GM12875 (cell line): ENCODE measurements around the gene RAP1GAP2.

ENCODE experiments used
- H3K4me3 ChIP-seq: one replicate; pipeline ENCODE4 v1.5.1; 2011; ENCODE audit warnings: low read depth, low read length, control low read depth
- TF ChIP-seq, protein P1 (sequence below): IDR thresholded peaks from 2 replicates; pipeline ENCODE4 v1.5.1; 2011; ENCODE audit warnings: low read depth, mild to moderate bottlenecking, control low read depth, inconsistent platforms, low read length, moderate library complexity, borderline replicate concordance; ENCODE audit not compliant: insufficient read depth

The RAP1GAP2 gene

DNA sequence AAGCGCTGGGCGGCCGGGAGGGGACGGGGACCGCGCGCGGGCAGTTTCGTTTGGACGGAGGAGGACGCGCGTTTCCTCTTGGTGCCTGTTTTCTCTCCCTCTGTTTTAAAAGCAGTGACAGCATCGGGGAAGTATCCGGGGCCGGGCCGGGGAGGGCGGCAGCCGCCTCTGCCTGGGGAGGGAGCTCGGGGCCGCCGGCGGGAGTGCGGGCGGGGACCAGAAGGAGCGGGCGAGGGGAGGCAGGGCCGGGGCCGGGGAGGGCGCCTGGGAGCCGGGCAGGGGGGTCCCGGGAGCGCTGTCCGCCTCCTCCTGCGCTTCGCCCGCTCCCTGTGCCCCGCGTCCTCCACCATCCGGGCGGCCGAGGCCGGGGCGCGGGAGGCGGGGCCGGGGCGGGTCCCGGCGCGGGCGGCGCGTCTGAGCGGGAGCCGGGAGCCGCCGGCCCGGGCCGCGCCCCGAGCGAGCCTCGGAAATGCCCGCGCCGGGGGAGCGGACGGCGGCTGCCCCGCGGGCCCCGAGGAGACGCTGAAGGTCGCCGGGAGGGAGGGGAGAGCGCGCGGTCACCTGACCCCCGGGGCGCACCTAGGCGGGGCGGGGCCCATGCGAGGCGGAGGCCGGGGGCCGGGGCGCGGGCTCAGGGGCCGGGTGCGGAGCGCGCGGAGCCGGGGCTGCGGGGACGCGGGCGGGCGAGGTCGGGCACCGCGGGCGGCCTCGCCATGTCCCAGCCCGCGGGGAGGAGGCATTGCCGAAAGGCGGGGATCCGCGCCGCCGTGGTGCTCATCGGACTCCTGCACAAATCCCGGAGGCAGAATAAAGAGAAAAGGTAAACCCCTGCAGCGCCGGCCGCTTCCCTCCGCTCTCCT is 57.3 kb downstream of the RAP1GAP2 start:
- H3K4me3 ChIP-seq, result no peak overlapping the region
- TF ChIP-seq, protein P1, sequence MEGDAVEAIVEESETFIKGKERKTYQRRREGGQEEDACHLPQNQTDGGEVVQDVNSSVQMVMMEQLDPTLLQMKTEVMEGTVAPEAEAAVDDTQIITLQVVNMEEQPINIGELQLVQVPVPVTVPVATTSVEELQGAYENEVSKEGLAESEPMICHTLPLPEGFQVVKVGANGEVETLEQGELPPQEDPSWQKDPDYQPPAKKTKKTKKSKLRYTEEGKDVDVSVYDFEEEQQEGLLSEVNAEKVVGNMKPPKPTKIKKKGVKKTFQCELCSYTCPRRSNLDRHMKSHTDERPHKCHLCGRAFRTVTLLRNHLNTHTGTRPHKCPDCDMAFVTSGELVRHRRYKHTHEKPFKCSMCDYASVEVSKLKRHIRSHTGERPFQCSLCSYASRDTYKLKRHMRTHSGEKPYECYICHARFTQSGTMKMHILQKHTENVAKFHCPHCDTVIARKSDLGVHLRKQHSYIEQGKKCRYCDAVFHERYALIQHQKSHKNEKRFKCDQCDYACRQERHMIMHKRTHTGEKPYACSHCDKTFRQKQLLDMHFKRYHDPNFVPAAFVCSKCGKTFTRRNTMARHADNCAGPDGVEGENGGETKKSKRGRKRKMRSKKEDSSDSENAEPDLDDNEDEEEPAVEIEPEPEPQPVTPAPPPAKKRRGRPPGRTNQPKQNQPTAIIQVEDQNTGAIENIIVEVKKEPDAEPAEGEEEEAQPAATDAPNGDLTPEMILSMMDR, result no peak

DNA sequence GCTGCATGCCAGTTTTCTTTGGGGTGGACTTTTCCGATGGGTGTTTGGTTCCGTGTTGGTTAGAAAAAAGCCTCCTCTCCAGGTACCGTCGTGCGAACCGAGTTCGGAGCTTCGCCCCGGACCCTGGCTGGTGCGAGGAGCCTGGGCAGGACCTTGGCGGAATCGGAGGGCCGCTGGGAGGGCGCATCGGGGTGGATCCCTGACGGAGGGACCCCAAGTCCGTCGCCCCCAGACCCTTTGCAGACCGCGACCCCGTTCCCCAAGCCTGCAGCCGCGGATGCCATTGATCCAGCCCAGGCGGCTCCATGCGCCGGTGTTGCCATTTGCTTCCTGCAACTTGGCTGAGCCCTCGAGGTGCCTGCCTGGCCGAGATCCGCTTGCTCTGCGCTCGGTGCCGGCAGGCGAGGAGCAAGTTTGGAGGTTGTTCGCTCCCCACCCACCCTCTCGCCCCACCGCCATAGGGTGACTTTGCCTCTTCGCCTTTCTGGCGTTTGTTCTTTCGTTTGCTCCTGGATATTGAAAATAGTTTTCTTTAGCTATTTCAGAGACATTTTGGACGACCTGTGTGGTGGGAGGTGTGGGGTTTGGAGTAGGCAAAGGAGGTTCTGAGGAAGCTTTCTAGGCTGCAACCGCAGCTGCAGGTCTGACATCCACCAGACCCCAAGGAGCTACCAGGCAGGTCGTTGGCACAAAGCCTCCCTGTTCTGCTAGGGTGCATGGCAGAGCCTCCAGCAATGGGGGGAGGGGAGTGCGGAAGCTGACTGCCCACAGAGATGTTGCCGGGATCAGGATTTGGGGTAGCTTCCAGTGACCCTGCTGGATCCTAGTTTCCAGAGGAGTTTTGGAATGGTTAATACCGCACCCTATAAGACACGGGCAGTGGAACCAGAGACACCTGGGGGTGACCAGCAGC is 58.2 kb downstream of the RAP1GAP2 start:
- no peak overlapping the region for H3K4me3 ChIP-seq
- TF ChIP-seq, protein P1, result no peak

DNA sequence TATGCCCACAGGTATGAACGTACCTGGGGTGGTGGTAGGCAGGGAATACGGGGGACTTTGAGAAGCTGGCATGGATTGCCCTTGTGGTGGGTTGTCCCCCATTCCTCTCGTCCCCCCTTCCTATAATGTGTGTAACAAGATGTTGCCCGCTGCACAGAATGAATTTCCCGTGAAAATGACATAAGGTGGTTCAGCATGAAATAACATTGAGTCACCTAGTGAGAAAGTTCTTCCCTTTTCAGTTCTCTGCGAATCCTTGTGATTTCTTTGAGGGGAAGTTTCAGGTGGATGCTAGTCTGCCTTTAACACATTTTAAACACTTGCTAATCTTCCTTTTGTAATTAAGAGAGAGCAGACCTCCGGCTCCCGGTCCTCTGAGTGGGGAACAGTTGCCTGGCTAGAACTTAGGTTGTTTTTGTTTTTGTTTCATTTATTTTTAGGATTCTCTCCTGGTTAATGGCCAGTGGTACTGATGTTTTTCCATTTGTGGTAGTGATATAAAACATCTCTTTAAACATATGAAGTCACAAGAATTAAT is 58.9 kb downstream of the RAP1GAP2 start:
- TF ChIP-seq, protein P1, result no peak
- no peak overlapping the region for H3K4me3 ChIP-seq

DNA sequence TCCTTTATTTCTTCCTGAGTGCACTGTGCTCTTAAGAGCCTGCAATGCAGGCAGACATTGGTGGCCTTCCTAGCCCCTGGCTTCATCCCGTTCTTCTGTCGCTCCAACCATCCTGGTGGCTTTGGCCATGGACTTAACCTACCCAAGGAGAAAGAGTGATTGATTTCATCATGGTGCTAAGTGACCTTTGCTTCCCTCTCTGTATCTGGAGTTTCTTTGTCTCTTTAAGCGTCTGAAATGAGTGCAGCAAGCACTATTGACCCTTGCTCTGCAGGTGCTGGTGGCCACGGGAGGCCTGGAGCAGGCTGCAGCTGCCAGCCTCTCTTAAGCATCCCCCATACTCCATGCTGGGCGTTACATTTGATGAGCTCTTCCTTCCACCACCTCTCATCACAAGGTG is 60.5 kb downstream of the RAP1GAP2 start:
- H3K4me3 ChIP-seq, result no peak overlapping the region
- TF ChIP-seq, protein P1, result no peak

DNA sequence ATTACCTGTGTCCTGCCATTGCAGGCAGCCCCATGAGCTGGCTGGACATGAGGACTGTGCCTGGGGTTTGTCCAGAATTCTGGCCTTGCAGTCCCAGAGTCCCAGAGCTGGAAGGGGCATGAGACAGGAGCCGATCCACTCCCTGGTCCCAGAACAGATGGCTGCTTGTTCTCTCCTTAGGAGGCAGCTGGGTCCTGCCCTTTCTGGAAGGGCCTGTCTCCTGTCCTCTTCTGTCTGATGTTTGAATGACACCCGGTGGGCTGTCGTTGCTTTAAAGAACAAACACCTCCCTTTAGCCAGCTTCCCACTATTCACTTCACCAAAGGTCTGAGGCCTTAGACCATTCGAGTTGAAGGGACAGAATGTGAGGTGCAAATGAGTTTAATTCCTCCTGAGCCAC is 63.8 kb downstream of the RAP1GAP2 start:
- no peak overlapping the region for H3K4me3 ChIP-seq

DNA sequence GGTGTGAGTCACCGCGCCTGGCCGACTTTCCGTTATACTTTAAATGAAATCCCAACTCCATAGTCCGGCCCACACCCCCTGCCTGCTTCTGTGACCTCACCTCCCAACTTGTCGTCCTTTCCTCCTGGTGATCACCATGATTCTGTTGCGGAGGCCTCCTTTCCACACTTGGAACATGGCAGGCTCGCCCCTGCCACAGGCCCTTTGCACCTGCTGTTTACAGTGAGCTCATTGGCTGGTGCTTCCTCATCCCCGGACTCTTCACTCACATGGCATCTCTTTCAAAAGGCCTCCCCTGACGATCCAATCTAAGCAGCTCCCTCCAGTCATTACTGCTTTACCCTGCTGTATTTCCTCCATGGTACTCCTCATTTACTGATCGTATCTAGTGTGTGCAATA is 64.6 kb downstream of the RAP1GAP2 start:
- H3K4me3 ChIP-seq, result no peak overlapping the region
- TF ChIP-seq, protein P1, result no peak

More for the DNA sequence above, 63.8 kb downstream of the RAP1GAP2 start:
- TF ChIP-seq, protein P1, result no peak
